Measurements from ENCODE around the gene PPARG.

GRCh38 chr3:12437861-12438260 is 149.0 kb downstream of the PPARG start:
- no peak for TF ChIP-seq CTCF (IDR thresholded peaks at IDR 0.05)
- no peak for TF ChIP-seq POLR2A (IDR thresholded peaks at IDR 0.05)
- no peak for TF ChIP-seq POLR2AphosphoS5 (IDR thresholded peaks at IDR 0.05; ENCODE audit: insufficient read depth in 1 of 2, low read depth in 1 of 2)

All from vagina (tissue), 2 donors.